IMR-90 (cell line): ENCODE data around the gene FBXL13.
"Not testable (repeated sequence)": the region's sequence is repeated elsewhere in the genome, so short reads cannot be mapped to it uniquely, and the experiment has no call there.

ENCODE experiments used
- BHLHE40 ChIP-seq: fragments of 150-350 bp; IDR thresholded peaks from 2 replicates; pipeline ENCODE4 v1.6.1; 2016; ENCODE audit warnings: mild to moderate bottlenecking, low read depth, low read length
- CEBPB ChIP-seq: IDR thresholded peaks from 2 replicates; pipeline ENCODE4 v1.6.1; 2012; ENCODE audit warnings: low read depth, low read length, improper control_type of control experiment
- CHD1 ChIP-seq: IDR thresholded peaks from 2 replicates; pipeline ENCODE4 v1.6.1; 2012; ENCODE audit warnings: low read depth, low read length, improper control_type of control experiment
- CTCF ChIP-seq: conservative IDR thresholded peaks from 2 replicates; pipeline ENCODE4 v1.5.1; 2012; ENCODE audit warnings: mild to moderate bottlenecking, low read depth, low read length, improper control_type of control experiment
- MAFK ChIP-seq: IDR thresholded peaks from 2 replicates; pipeline ENCODE4 v1.6.1; 2012; ENCODE audit warnings: low read depth, low read length, improper control_type of control experiment
- MAZ ChIP-seq: IDR thresholded peaks from 2 replicates; pipeline ENCODE4 v1.6.1; 2012; ENCODE audit warnings: low read depth, mild to moderate bottlenecking, low read length, improper control_type of control experiment, moderate library complexity, borderline replicate concordance
- POLR2A ChIP-seq: IDR thresholded peaks from 2 replicates; pipeline ENCODE4 v1.6.1; 2012; ENCODE audit warnings: mild to moderate bottlenecking, low read depth, low read length
- RAD21 ChIP-seq: IDR thresholded peaks from 2 replicates; pipeline ENCODE4 v1.6.1; 2012; ENCODE audit warnings: low read length, improper control_type of control experiment
- RCOR1 ChIP-seq: IDR thresholded peaks from 2 replicates; pipeline ENCODE4 v1.6.1; 2012; ENCODE audit warnings: mild to moderate bottlenecking, low read length, improper control_type of control experiment; ENCODE audit not compliant: insufficient replicate concordance
- RFX5 ChIP-seq: IDR thresholded peaks from 2 replicates; pipeline ENCODE4 v1.8.0; 2012; ENCODE audit warnings: low read depth, mild to moderate bottlenecking, low read length, moderate library complexity
- TF ChIP-seq, protein P1 (sequence below): fragments of 150-350 bp; IDR thresholded peaks from 2 replicates; pipeline ENCODE4 v1.6.1; 2017; ENCODE audit warnings: mild to moderate bottlenecking, antibody characterized with exemption, low read length, low read depth

DNA sequence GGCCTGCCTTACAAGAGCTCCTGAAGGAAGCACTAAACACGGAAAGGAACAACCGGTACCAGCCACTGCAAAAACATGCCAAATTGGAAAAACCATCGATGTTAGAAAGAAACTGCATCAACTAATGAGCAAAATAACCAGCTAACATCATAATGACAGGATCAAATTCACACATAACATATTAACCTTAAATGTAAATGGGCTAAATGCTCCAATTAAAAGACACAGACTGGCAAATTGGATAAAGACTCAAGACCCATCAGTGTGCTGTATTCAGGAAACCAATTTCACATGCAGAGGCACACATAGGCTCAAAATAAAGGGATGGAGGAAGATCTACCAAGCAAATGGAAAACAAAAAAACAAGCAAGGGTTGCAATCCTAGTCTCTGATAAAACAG, 56.3 kb downstream of the FBXL13 start:
- TF ChIP-seq MAFK, CTCF, POLR2A, MAZ, RFX5, RCOR1, BHLHE40, CHD1, CEBPB, RAD21: not testable (repeated sequence)
- TF ChIP-seq, protein P1, sequence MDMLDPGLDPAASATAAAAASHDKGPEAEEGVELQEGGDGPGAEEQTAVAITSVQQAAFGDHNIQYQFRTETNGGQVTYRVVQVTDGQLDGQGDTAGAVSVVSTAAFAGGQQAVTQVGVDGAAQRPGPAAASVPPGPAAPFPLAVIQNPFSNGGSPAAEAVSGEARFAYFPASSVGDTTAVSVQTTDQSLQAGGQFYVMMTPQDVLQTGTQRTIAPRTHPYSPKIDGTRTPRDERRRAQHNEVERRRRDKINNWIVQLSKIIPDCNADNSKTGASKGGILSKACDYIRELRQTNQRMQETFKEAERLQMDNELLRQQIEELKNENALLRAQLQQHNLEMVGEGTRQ: not testable (repeated sequence)
